ENCODE measurements around the gene CD38.

CD38 gene

DNA sequence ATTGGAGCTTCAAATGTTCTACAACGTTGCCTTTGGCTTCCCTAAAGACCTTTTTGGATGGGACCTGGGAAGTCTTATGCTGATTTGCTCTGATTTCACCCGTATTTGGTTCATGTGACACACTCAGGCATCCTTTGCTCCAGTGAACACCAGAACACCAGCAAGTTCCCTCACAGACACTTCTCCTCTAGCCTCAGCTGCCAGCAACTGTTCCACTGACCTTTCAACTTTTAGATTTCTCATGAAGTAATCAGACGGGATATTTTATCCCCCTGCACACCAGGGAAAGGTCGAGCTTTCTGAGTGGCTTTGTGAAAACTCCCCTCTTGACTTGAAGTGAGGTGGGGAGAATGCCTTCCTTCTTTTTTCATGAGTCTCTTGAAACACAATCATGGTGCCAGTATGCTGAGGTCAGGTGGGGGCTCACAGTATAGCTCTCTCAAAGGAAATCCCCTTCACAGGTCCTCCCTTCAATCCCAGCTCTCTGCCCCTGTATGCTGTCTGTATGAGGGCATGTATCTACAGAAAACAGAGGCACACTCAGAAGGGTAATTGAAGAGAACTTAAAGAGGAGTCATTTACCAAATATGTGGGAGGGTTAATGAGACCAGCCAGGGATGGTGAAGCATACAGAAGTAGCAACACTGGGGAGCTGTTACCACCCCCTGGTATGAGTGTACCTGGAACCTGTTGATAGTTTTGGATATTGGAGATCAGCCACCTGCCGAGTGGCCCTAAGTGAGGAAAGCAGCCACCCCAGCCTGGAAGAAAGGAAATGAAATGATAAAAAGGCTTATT lies 97.7 kb downstream of the CD38 start:
- no peak overlapping the region for H3K4me3 ChIP-seq (ENCODE audit: low read length)
- DNase-seq (ENCODE audit: low read depth) = peak; percentile 80
- TF ChIP-seq, protein P1, sequence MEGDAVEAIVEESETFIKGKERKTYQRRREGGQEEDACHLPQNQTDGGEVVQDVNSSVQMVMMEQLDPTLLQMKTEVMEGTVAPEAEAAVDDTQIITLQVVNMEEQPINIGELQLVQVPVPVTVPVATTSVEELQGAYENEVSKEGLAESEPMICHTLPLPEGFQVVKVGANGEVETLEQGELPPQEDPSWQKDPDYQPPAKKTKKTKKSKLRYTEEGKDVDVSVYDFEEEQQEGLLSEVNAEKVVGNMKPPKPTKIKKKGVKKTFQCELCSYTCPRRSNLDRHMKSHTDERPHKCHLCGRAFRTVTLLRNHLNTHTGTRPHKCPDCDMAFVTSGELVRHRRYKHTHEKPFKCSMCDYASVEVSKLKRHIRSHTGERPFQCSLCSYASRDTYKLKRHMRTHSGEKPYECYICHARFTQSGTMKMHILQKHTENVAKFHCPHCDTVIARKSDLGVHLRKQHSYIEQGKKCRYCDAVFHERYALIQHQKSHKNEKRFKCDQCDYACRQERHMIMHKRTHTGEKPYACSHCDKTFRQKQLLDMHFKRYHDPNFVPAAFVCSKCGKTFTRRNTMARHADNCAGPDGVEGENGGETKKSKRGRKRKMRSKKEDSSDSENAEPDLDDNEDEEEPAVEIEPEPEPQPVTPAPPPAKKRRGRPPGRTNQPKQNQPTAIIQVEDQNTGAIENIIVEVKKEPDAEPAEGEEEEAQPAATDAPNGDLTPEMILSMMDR (IDR thresholded peaks at IDR 0.05; ENCODE audit: insufficient read depth, low read depth, low read length, missing control alignments) = no peak

DNA sequence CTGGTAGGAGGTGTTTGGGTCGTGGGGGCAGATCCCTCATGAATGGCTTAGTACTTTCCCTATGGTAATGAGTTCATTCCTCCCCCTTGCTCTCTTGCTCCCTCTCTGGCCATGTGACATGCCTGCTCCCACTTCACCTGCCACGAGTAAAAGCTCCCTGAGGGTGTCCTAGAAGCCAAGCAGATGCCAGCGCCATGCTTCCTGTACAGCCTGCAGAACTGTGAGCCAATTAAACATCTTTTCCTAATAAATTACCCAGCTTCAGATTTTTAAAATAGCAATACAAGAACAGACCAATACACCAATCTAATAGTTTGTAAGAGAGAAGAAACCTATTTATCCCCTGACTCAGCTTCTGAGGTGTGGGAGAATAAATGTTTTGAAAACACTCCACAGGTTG lies 99.9 kb downstream of the CD38 start:
- TF ChIP-seq, protein P1 (IDR thresholded peaks at IDR 0.05; ENCODE audit: insufficient read depth, low read depth, low read length, missing control alignments) = no peak
- no peak overlapping the region for H3K4me3 ChIP-seq (ENCODE audit: low read length)
- DNase-seq (ENCODE audit: low read depth) = no peak

DNA sequence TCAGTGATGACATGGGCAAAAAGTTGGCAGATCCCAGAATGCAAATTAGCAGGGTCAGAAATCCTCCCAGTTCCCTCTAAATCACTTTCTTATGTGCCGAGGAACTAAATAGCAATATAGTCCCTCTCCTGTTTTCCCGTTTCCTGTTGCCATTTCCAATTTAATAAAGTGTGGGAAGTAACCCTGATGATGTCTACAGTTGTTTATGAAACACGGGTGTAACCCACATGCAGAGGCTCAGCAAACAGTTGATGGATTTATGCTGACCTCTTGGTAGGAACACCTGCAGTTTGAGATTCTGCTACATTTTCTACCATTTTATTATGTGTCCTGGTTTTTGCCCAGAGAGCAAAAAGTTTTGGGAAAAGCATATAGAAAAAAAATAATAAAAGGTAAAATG lies 103.7 kb downstream of the CD38 start:
- no peak for DNase-seq (ENCODE audit: low read depth)
- TF ChIP-seq, protein P1 (IDR thresholded peaks at IDR 0.05; ENCODE audit: insufficient read depth, low read depth, low read length, missing control alignments) = no peak

DNA sequence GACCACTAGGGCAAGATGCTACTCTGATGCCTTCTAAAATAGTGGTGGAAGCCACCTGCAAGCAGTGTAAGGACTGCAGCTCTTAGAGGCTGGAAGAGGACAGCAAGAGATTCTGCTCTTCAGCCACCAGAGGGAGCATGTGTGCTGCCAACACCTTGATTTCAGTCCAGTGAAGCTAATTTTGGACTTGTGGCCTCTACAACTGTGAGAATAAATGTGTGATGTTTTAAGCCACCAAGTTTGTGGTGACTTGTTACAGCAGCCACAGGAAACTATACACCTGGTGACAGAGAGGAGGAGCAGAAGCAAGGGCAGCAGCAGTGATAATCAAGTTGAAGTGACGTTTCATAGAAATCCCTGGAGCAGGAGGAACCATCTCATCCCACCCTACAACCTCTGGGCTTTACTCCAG lies 104.6 kb downstream of the CD38 start:
- peak; percentile 90 for DNase-seq (ENCODE audit: low read depth)
- TF ChIP-seq, protein P1 (IDR thresholded peaks at IDR 0.05; ENCODE audit: insufficient read depth, low read depth, low read length, missing control alignments) = peak; percentile 98
- no peak overlapping the region for H3K4me3 ChIP-seq (ENCODE audit: low read length)

More for the DNA sequence above, 103.7 kb downstream of the CD38 start:
- no peak overlapping the region for H3K4me3 ChIP-seq (ENCODE audit: low read length)

DNA sequence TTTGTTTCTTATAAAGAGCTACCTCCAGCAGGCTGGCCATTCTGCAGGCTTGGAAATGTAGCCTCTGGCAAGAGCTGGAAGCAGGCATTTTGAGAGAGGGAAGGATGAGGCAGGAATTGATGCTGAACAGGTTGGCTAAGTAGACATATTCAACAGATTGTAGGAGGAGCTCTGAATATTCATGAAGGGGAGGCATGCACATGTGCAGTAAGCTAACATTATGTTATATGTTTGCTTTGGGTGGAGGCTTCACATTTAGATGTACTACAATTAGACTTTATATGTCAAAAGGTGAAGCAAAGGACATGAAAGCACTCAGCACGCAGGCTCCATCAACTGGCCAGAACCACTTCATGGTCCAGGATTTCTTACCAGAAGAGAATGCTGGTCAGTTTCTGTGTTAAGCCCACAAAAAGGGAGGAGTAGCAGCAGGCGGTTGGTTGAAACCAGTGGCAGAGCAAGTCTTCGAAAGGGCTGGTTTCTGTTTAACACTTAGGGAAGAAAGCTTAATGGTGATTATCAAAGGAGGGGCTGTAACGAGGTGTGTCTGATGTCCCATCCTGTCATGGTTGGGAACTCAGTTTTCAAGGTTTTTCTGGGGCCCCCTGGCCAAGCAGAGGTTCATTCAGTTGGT lies 105.6 kb downstream of the CD38 start:
- no peak for DNase-seq (ENCODE audit: low read depth)
- no peak overlapping the region for H3K4me3 ChIP-seq (ENCODE audit: low read length)
- TF ChIP-seq, protein P1 (IDR thresholded peaks at IDR 0.05; ENCODE audit: insufficient read depth, low read depth, low read length, missing control alignments) = no peak

DNA sequence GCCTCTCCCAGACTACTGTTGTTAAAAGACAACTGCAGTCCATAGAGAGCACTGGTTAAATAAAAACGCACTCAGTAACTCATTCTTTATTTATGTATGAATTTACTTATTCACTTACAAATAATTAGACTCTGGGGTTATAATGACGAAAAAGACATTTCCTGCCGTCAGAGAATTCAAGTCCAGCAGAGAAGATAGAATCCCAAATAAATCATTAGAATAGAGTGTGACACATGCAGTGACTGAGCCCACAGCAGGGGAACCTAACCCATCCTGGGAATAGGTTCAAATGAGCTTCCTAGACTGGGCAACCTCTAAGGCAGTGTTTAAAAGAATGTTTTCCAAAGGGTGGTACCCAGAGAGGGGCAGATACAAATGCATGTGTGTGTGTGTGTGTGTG lies 106.5 kb downstream of the CD38 start:
- TF ChIP-seq, protein P1 (IDR thresholded peaks at IDR 0.05; ENCODE audit: insufficient read depth, low read depth, low read length, missing control alignments) = no peak
- H3K4me3 ChIP-seq (ENCODE audit: low read length) = no peak overlapping the region
- no peak for DNase-seq (ENCODE audit: low read depth)
